Activated CD4-positive, alpha-beta T cell treated with anti-CD3 and anti-CD28 coated beads, Interleukin-2, Interleukin-6, amounts not matched to agents 100 ng/mL and 50 ng/mL, durations not matched to agents 16 hours and 8 hours (primary cell): ENCODE results near the gene ANGPTL8.
A peak's percentile ranks its signal among the peaks of the same experiment; 100 is the strongest.

Experiments
- DNase-seq: peaks from one replicate; pipeline ENCODE4 v3.0.0-alpha.2; 2020

The ANGPTL8 gene

GRCh38 chr19:11204076-11204602 is 35.3 kb upstream of the ANGPTL8 start:
- no peak for DNase-seq

- no peak for DNase-seq
These were observed 34.5 kb upstream of the ANGPTL8 start for GRCh38 chr19:11204943-11205349.

GRCh38 chr19:11205939-11206570 is 33.4 kb upstream of the ANGPTL8 start:
- no peak for DNase-seq

GRCh38 chr19:11208561-11209471 is 30.6 kb upstream of the ANGPTL8 start:
- DNase-seq: no peak

- DNase-seq: no peak
These were observed 29.4 kb upstream of the ANGPTL8 start for GRCh38 chr19:11209839-11210655.

- no peak for DNase-seq
These were observed 28.8 kb upstream of the ANGPTL8 start for GRCh38 chr19:11210656-11210928.

- DNase-seq: no peak
These were observed 25.0 kb upstream of the ANGPTL8 start for GRCh38 chr19:11214387-11214786.

- no peak for DNase-seq
These were observed 18.3 kb upstream of the ANGPTL8 start for GRCh38 chr19:11221082-11221598.

- no peak for DNase-seq
These were observed 16.2 kb upstream of the ANGPTL8 start for GRCh38 chr19:11223200-11223599.

- no peak for DNase-seq
These were observed 15.0 kb upstream of the ANGPTL8 start for GRCh38 chr19:11224429-11224828.

- no peak for DNase-seq
These were observed 14.2 kb upstream of the ANGPTL8 start for GRCh38 chr19:11225172-11225571.

GRCh38 chr19:11225815-11226214 is 13.6 kb upstream of the ANGPTL8 start:
- DNase-seq: no peak

GRCh38 chr19:11226716-11227166 is 12.7 kb upstream of the ANGPTL8 start:
- DNase-seq: no peak

- peak; percentile 12 for DNase-seq
These were observed 12.1 kb upstream of the ANGPTL8 start for GRCh38 chr19:11227195-11227886.

GRCh38 chr19:11230621-11231386 is 8.6 kb upstream of the ANGPTL8 start:
- DNase-seq: no peak

GRCh38 chr19:11232555-11232954 is 6.9 kb upstream of the ANGPTL8 start:
- no peak for DNase-seq

- DNase-seq: no peak
These were observed 6.3 kb upstream of the ANGPTL8 start for GRCh38 chr19:11233073-11233472.

- no peak for DNase-seq
These were observed 4.8 kb upstream of the ANGPTL8 start for GRCh38 chr19:11234486-11235075.

GRCh38 chr19:11236324-11237301 is 2.8 kb upstream of the ANGPTL8 start:
- no peak for DNase-seq

- DNase-seq: no peak
These were observed 2.1 kb upstream of the ANGPTL8 start for GRCh38 chr19:11237321-11237720.
